ENCODE data around the gene STUM.

The STUM gene

GRCh38 chr1:226578946-226579578, 30.5 kb downstream of the STUM start:
- Histone ChIP-seq H3K27me3 (ENCODE audit: control insufficient read depth in 5 of 5, insufficient read depth in 4 of 5, low read length in 5 of 5) (no peaks in the 10 kb centered on the region), H3K4me3 (ENCODE audit: low read depth in 1 of 5, low read length in 5 of 5) (no peak overlapping the region), H3K4me1 (ENCODE audit: control insufficient read depth in 5 of 5, insufficient read depth in 5 of 5, low read length in 5 of 5) (peaks cover 0 to 11% (median 5%) of the 10 kb centered on the region in 5 donors), H3K9me3 (ENCODE audit: control insufficient read depth in 5 of 5, low read length in 5 of 5) (no peaks in the 10 kb centered on the region), H3K27ac (ENCODE audit: low read depth, low read length) (no peak overlapping the region), H3K9ac (ENCODE audit: low read length in 5 of 5) (no peak overlapping the region), H3K36me3 (ENCODE audit: control insufficient read depth in 5 of 5, insufficient read depth in 5 of 5, low read length in 5 of 5) (no peaks in the 10 kb centered on the region)

GRCh38 chr1:226579781-226580323, 31.3 kb downstream of the STUM start:
- H3K9me3 ChIP-seq (ENCODE audit: control insufficient read depth in 5 of 5, low read length in 5 of 5): no peaks in the 10 kb centered on the region
- H3K27ac ChIP-seq (ENCODE audit: low read depth, low read length): no peak overlapping the region
- H3K36me3 ChIP-seq (ENCODE audit: control insufficient read depth in 5 of 5, insufficient read depth in 5 of 5, low read length in 5 of 5): no peaks in the 10 kb centered on the region
- H3K4me3 ChIP-seq (ENCODE audit: low read depth in 1 of 5, low read length in 5 of 5): no peak overlapping the region
- H3K9ac ChIP-seq (ENCODE audit: low read length in 5 of 5): no peak overlapping the region
- H3K27me3 ChIP-seq (ENCODE audit: control insufficient read depth in 5 of 5, insufficient read depth in 4 of 5, low read length in 5 of 5): no peaks in the 10 kb centered on the region
- peaks cover 0 to 14% (median 5%) of the 10 kb centered on the region in 5 donors for H3K4me1 ChIP-seq (ENCODE audit: control insufficient read depth in 5 of 5, insufficient read depth in 5 of 5, low read length in 5 of 5)

GRCh38 chr1:226580625-226581270, 32.2 kb downstream of the STUM start:
- Histone ChIP-seq H3K9me3 (ENCODE audit: control insufficient read depth in 5 of 5, low read length in 5 of 5) (no peaks in the 10 kb centered on the region), H3K36me3 (ENCODE audit: control insufficient read depth in 5 of 5, insufficient read depth in 5 of 5, low read length in 5 of 5) (no peaks in the 10 kb centered on the region), H3K27me3 (ENCODE audit: control insufficient read depth in 5 of 5, insufficient read depth in 4 of 5, low read length in 5 of 5) (no peaks in the 10 kb centered on the region), H3K27ac (ENCODE audit: low read depth, low read length) (no peak overlapping the region), H3K9ac (ENCODE audit: low read length in 5 of 5) (no peak overlapping the region), H3K4me3 (ENCODE audit: low read depth in 1 of 5, low read length in 5 of 5) (no peak overlapping the region), H3K4me1 (ENCODE audit: control insufficient read depth in 5 of 5, insufficient read depth in 5 of 5, low read length in 5 of 5) (peaks cover 0 to 5% (median 0%) of the 10 kb centered on the region in 5 donors)

GRCh38 chr1:226581650-226582330, 33.2 kb downstream of the STUM start:
- no peak overlapping the region for H3K4me3 ChIP-seq (ENCODE audit: low read depth in 1 of 5, low read length in 5 of 5)
- peaks cover 0 to 4% (median 0%) of the 10 kb centered on the region in 5 donors for H3K4me1 ChIP-seq (ENCODE audit: control insufficient read depth in 5 of 5, insufficient read depth in 5 of 5, low read length in 5 of 5)
- no peaks in the 10 kb centered on the region for H3K36me3 ChIP-seq (ENCODE audit: control insufficient read depth in 5 of 5, insufficient read depth in 5 of 5, low read length in 5 of 5)
- no peaks in the 10 kb centered on the region for H3K9me3 ChIP-seq (ENCODE audit: control insufficient read depth in 5 of 5, low read length in 5 of 5)
- H3K27me3 ChIP-seq (ENCODE audit: control insufficient read depth in 5 of 5, insufficient read depth in 4 of 5, low read length in 5 of 5): no peaks in the 10 kb centered on the region
- H3K27ac ChIP-seq (ENCODE audit: low read depth, low read length): no peak overlapping the region
- no peak overlapping the region for H3K9ac ChIP-seq (ENCODE audit: low read length in 5 of 5)

GRCh38 chr1:226582966-226583365, 34.4 kb downstream of the STUM start:
- no peaks in the 10 kb centered on the region for H3K36me3 ChIP-seq (ENCODE audit: control insufficient read depth in 5 of 5, insufficient read depth in 5 of 5, low read length in 5 of 5)
- no peak overlapping the region for H3K27ac ChIP-seq (ENCODE audit: low read depth, low read length)
- H3K9me3 ChIP-seq (ENCODE audit: control insufficient read depth in 5 of 5, low read length in 5 of 5): no peaks in the 10 kb centered on the region
- no peak overlapping the region for H3K4me3 ChIP-seq (ENCODE audit: low read depth in 1 of 5, low read length in 5 of 5)
- no peaks in the 10 kb centered on the region for H3K27me3 ChIP-seq (ENCODE audit: control insufficient read depth in 5 of 5, insufficient read depth in 4 of 5, low read length in 5 of 5)
- H3K9ac ChIP-seq (ENCODE audit: low read length in 5 of 5): no peak overlapping the region
- H3K4me1 ChIP-seq (ENCODE audit: control insufficient read depth in 5 of 5, insufficient read depth in 5 of 5, low read length in 5 of 5): peaks cover 0 to 4% (median 0%) of the 10 kb centered on the region in 5 donors

- H3K36me3 ChIP-seq (ENCODE audit: control insufficient read depth in 5 of 5, insufficient read depth in 5 of 5, low read length in 5 of 5): no peaks in the 10 kb centered on the region
These were observed 35.6 kb downstream of the STUM start for GRCh38 chr1:226584164-226584563.

GRCh38 chr1:226586116-226586515, 37.6 kb downstream of the STUM start:
- no peak overlapping the region for H3K27ac ChIP-seq (ENCODE audit: low read depth, low read length)
- H3K36me3 ChIP-seq (ENCODE audit: control insufficient read depth in 5 of 5, insufficient read depth in 5 of 5, low read length in 5 of 5): no peaks in the 10 kb centered on the region
- no peaks in the 10 kb centered on the region for H3K9me3 ChIP-seq (ENCODE audit: control insufficient read depth in 5 of 5, low read length in 5 of 5)
- H3K27me3 ChIP-seq (ENCODE audit: control insufficient read depth in 5 of 5, insufficient read depth in 4 of 5, low read length in 5 of 5): no peaks in the 10 kb centered on the region
- H3K4me3 ChIP-seq (ENCODE audit: low read depth in 1 of 5, low read length in 5 of 5): no peak overlapping the region
- peaks cover 0 to 4% (median 0%) of the 10 kb centered on the region in 5 donors for H3K4me1 ChIP-seq (ENCODE audit: control insufficient read depth in 5 of 5, insufficient read depth in 5 of 5, low read length in 5 of 5)
- no peak overlapping the region for H3K9ac ChIP-seq (ENCODE audit: low read length in 5 of 5)

More at GRCh38 chr1:226584164-226584563, 35.6 kb downstream of the STUM start:
- no peak overlapping the region for H3K27ac ChIP-seq (ENCODE audit: low read depth, low read length)
- H3K9me3 ChIP-seq (ENCODE audit: control insufficient read depth in 5 of 5, low read length in 5 of 5): no peaks in the 10 kb centered on the region
- H3K4me1 ChIP-seq (ENCODE audit: control insufficient read depth in 5 of 5, insufficient read depth in 5 of 5, low read length in 5 of 5): peaks cover 0 to 4% (median 0%) of the 10 kb centered on the region in 5 donors
- H3K9ac ChIP-seq (ENCODE audit: low read length in 5 of 5): no peak overlapping the region
- no peaks in the 10 kb centered on the region for H3K27me3 ChIP-seq (ENCODE audit: control insufficient read depth in 5 of 5, insufficient read depth in 4 of 5, low read length in 5 of 5)
- H3K4me3 ChIP-seq (ENCODE audit: low read depth in 1 of 5, low read length in 5 of 5): no peak overlapping the region

- Histone ChIP-seq H3K36me3 (ENCODE audit: control insufficient read depth in 5 of 5, insufficient read depth in 5 of 5, low read length in 5 of 5) (no peaks in the 10 kb centered on the region), H3K27ac (ENCODE audit: low read depth, low read length) (no peak overlapping the region), H3K4me1 (ENCODE audit: control insufficient read depth in 5 of 5, insufficient read depth in 5 of 5, low read length in 5 of 5) (peaks cover 0 to 4% (median 0%) of the 10 kb centered on the region in 5 donors), H3K9ac (ENCODE audit: low read length in 5 of 5) (no peak overlapping the region), H3K27me3 (ENCODE audit: control insufficient read depth in 5 of 5, insufficient read depth in 4 of 5, low read length in 5 of 5) (no peaks in the 10 kb centered on the region), H3K9me3 (ENCODE audit: control insufficient read depth in 5 of 5, low read length in 5 of 5) (no peaks in the 10 kb centered on the region), H3K4me3 (ENCODE audit: low read depth in 1 of 5, low read length in 5 of 5) (no peak overlapping the region)
These were observed 38.3 kb downstream of the STUM start for GRCh38 chr1:226586650-226587422.

GRCh38 chr1:226588484-226588883, 39.9 kb downstream of the STUM start:
- Histone ChIP-seq H3K27ac (ENCODE audit: low read depth, low read length) (no peak overlapping the region), H3K36me3 (ENCODE audit: control insufficient read depth in 5 of 5, insufficient read depth in 5 of 5, low read length in 5 of 5) (no peaks in the 10 kb centered on the region), H3K9ac (ENCODE audit: low read length in 5 of 5) (no peak overlapping the region), H3K9me3 (ENCODE audit: control insufficient read depth in 5 of 5, low read length in 5 of 5) (no peaks in the 10 kb centered on the region), H3K4me3 (ENCODE audit: low read depth in 1 of 5, low read length in 5 of 5) (no peak overlapping the region), H3K27me3 (ENCODE audit: control insufficient read depth in 5 of 5, insufficient read depth in 4 of 5, low read length in 5 of 5) (no peaks in the 10 kb centered on the region), H3K4me1 (ENCODE audit: control insufficient read depth in 5 of 5, insufficient read depth in 5 of 5, low read length in 5 of 5) (peaks cover 0 to 4% (median 0%) of the 10 kb centered on the region in 5 donors)
